Astrocyte of the cerebellum (primary cell): ENCODE measurements around the gene HDAC9.

Experiments used
- DNase-seq: peaks from one replicate; pipeline ENCODE4 v3.0.0-alpha.2; 2011; ENCODE audit warnings: low read depth
- H3K4me3 ChIP-seq: 2 replicates; pipeline ENCODE4 v1.5.1; 2011; ENCODE audit warnings: mild to moderate bottlenecking, low read depth, low read length, moderate library complexity
- in situ Hi-C: cut with HindIII; loops from 2 replicates; pipeline ENCODE4 v1.10.0; 2017; ENCODE audit warnings: low sequenced_read_pairs
- TF ChIP-seq, protein P1 (sequence below): IDR thresholded peaks from 2 replicates; pipeline ENCODE4 v1.5.1; 2012; ENCODE audit warnings: low read length, low read depth, moderate library complexity, mild to moderate bottlenecking; ENCODE audit errors: missing control alignments

The HDAC9 gene

DNA sequence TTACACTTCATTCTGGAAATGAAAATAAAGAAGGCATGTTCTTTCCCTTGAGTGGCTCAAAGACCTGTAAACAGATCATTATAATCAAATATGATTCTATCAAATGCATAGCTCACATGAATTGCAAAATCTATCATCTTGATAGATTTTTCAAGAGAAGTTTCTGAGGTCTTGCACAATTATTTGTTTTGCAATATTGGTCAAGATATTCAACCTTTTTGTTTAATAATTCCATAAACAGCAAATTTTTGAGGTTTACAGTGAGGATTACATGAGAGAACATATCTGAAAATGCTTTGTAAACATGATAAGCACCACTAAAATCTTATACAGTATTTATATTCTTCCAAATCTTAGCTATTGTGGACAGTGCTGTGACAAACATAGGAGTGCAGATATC lies 160.8 kb downstream of the HDAC9 start:
- TF ChIP-seq, protein P1, sequence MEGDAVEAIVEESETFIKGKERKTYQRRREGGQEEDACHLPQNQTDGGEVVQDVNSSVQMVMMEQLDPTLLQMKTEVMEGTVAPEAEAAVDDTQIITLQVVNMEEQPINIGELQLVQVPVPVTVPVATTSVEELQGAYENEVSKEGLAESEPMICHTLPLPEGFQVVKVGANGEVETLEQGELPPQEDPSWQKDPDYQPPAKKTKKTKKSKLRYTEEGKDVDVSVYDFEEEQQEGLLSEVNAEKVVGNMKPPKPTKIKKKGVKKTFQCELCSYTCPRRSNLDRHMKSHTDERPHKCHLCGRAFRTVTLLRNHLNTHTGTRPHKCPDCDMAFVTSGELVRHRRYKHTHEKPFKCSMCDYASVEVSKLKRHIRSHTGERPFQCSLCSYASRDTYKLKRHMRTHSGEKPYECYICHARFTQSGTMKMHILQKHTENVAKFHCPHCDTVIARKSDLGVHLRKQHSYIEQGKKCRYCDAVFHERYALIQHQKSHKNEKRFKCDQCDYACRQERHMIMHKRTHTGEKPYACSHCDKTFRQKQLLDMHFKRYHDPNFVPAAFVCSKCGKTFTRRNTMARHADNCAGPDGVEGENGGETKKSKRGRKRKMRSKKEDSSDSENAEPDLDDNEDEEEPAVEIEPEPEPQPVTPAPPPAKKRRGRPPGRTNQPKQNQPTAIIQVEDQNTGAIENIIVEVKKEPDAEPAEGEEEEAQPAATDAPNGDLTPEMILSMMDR: no peak
- DNase-seq: no peak
- no peak overlapping the region for H3K4me3 ChIP-seq
- in situ Hi-C loops: no loop called here

DNA sequence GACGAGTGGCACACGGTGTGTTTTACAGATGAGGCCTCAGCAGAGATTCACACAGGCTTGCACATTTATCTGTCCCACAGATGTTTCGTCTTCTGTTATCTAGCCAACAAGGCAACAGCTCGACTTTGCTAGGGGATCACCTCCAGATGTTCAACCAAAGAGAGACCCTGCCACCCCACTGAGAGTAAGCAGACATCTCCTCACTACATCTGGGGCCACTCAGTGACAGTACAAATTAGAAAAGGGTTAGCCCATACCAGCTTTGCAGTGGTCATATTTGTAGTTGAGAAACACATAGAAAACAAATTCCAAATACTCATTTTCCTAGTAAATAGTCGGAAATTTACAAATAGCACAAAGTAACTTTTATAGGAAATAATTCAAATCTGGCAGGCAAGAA lies 164.2 kb downstream of the HDAC9 start:
- in situ Hi-C loops: no loop called here
- no peak for DNase-seq
- no peak overlapping the region for H3K4me3 ChIP-seq
- TF ChIP-seq, protein P1: no peak

DNA sequence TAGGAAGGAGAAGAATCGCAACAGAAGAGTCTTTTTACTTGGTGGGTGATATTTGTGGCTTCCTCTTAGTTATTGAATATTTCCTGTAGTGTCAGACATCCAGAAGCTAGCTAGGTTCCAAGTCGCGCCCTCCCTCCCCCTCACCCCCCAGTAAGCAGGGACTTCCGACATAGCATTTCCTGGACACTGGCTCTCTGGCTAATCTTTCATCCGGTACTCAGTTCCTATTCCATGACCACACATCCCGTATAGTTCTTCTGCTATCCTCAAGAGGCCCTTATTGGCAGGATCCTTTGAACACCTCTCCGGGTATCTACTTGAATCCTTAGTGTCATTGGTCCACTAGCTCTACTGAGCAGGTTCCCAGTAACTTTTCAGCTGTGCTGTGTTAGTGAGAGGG lies 167.8 kb downstream of the HDAC9 start:
- no peak for DNase-seq
- in situ Hi-C loops: no loop called here
- TF ChIP-seq, protein P1: no peak
- H3K4me3 ChIP-seq: no peak overlapping the region

DNA sequence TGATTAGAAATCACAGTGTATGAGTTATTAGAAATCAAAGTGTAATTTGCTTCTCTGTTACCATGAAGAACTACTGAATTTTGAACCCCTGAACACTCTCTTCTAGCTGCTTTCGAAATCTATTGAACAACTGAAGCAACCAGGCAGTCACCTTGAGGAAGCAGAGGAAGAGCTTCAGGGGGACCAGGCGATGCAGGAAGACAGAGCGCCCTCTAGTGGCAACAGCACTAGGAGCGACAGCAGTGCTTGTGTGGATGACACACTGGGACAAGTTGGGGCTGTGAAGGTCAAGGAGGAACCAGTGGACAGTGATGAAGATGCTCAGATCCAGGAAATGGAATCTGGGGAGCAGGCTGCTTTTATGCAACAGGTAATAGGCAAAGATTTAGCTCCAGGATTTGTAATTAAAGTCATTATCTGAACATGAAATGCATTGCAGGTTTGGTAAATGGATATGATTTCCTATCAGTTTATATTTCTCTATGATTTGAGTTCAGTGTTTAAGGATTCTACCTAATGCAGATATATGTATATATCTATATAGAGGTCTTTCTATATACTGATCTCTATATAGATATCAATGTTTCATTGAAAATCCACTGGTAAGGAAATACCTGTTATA lies 170.7 kb downstream of the HDAC9 start:
- H3K4me3 ChIP-seq: no peak overlapping the region
- in situ Hi-C loops: no loop called here
- TF ChIP-seq, protein P1: peak; percentile 77
- no peak for DNase-seq

DNA sequence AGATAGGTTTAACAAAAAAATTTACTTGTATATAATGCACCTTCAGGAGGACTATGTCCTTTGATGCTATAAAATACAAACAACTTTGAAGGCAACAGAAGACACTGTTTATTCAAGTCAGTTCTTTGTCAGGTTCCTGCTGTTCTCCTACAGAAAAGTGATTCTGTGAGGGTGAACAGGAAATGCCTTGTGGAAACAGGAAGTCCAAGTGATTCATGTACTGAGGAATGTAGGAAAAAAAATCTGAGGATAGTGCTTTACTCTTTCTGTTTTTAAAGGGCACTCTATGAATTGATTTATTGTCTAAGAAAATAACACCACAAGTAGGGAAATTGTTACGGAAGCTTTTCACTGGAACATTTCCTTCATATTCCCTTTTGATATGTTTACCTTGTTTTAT lies 171.9 kb downstream of the HDAC9 start:
- TF ChIP-seq, protein P1: no peak
- in situ Hi-C loops: no loop called here
- H3K4me3 ChIP-seq: no peak overlapping the region
- DNase-seq: peak; percentile 49

DNA sequence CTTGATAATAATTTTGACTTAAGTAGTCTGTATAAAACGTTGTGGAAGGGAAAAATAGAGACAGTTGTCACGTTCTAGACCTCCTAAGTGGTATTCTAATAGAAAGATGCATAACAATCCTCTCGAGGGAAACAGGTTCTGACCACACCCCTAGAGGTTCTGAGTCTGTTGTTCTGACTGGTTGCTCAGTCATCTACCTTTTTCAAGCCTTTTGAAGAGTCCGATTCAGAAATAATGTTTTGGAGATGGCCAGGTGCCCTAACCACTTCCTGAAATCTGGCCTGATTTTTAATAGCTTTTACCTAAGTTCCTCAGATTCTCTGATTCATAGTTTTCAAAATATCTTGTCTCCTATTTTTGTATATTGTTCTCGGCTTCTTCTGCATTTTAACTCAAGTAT lies 175.6 kb downstream of the HDAC9 start:
- no peak overlapping the region for H3K4me3 ChIP-seq
- in situ Hi-C loops: no loop called here
- TF ChIP-seq, protein P1: no peak
- DNase-seq: no peak
